ENCODE results near the gene DAAM1. TPM values are rescaled to one million over a fixed set of nuclear protein-coding genes. Genes with fewer than 3 reads are reported as not detected.

DAAM1 gene
- total RNA-seq, 4 donors from 2014 or later = 25.3 to 47.2 (median 37.8) TPM

DNA sequence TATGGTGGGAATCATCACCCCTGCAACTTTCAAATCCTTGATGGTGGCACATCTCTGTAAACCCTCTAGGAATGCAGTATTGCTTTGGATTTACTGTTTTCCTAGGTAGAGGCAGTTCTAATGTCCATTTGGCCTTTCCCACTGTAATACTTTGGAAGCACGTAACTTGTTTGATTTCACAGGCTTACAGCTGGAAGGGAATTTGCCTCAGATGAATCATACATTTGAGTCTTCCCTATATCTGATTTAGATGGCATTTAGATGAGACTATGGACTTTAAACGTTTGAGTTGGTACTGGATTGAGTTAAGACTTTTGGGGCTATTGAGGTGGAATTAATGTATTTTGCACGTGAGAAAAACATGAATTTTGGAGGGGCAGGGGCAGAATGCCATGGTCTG, 35.9 kb downstream of the DAAM1 start:
- Histone ChIP-seq H3K27me3 (no peaks in the 10 kb centered on the region), H3K9me3 (no peaks in the 10 kb centered on the region), H3K4me3 (replicated peaks in 1 of 3) (no peak overlapping the region), H3K27ac (no peak overlapping the region), H3K36me3 (no peaks in the 10 kb centered on the region), H3K4me1 (peaks cover 0 to 6% of the 10 kb centered on the region in 2 donors)
- no peak for DNase-seq
- WGBS, 2 donors = 96% methylated on average over 3 of the region's 3 CpGs
- intact Hi-C loops (cut with DNase I) = no loop called here
- no peak for TF ChIP-seq POLR2A (IDR thresholded peaks at IDR 0.05)
- TF ChIP-seq, protein P1, sequence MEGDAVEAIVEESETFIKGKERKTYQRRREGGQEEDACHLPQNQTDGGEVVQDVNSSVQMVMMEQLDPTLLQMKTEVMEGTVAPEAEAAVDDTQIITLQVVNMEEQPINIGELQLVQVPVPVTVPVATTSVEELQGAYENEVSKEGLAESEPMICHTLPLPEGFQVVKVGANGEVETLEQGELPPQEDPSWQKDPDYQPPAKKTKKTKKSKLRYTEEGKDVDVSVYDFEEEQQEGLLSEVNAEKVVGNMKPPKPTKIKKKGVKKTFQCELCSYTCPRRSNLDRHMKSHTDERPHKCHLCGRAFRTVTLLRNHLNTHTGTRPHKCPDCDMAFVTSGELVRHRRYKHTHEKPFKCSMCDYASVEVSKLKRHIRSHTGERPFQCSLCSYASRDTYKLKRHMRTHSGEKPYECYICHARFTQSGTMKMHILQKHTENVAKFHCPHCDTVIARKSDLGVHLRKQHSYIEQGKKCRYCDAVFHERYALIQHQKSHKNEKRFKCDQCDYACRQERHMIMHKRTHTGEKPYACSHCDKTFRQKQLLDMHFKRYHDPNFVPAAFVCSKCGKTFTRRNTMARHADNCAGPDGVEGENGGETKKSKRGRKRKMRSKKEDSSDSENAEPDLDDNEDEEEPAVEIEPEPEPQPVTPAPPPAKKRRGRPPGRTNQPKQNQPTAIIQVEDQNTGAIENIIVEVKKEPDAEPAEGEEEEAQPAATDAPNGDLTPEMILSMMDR (IDR thresholded peaks at IDR 0.05) = no peak

DNA sequence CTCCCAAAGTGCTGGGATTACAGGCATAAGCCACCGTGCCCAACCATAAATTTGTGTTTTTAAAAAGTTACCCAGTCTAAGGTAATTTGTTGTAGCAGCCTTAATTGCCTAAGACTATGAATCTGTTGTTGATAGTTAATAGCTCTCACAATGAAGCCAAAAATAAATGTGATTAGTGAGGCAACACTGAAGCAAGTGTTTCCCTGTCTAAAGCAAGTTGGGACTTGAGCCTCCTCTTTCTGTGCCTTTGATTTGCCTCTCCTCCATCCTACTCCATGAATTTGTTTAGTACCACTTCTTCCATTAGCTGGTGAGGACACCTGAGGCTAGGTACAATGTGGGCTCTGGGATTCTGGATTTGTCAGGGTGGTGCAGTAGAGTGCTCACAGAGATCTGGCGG, 36.8 kb downstream of the DAAM1 start:
- Histone ChIP-seq H3K27ac (no peak overlapping the region), H3K36me3 (no peaks in the 10 kb centered on the region), H3K4me1 (peaks cover 0 to 6% of the 10 kb centered on the region in 2 donors), H3K4me3 (replicated peaks in 1 of 3) (no peak overlapping the region), H3K27me3 (no peaks in the 10 kb centered on the region), H3K9me3 (no peaks in the 10 kb centered on the region)
- 96 to 97% methylated on average over 2 of the region's 2 CpGs for WGBS, 2 donors
- TF ChIP-seq POLR2A (IDR thresholded peaks at IDR 0.05) = no peak
- TF ChIP-seq, protein P1 (IDR thresholded peaks at IDR 0.05) = no peak
- intact Hi-C loops (cut with DNase I) = no loop called here
- DNase-seq = no peak

DNA sequence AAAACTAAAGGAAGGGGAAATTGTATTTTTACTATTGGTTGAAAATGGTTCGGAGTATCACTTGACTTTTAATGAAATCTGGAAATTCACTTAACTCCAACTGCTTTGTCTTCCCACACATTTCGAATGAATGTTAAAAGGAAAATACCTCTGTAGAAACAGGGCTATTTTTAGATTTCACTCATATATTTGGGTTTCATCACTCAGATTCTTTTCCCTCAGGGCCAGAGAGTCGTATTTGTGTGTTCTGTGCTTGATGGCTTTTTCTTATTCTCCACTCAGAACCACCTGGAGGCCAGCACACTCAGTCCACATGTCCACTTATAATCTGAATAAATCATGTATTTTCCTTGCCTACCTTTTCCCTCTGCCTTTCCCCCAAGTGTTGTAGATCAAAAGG, 40.0 kb downstream of the DAAM1 start:
- H3K9me3 ChIP-seq = no peaks in the 10 kb centered on the region
- H3K4me3 ChIP-seq (replicated peaks in 1 of 3) = no peak overlapping the region
- no peak for DNase-seq
- H3K27ac ChIP-seq = no peak overlapping the region
- 66 to 86% methylated on average over 3 of the region's 3 CpGs for WGBS, 2 donors
- no peaks in the 10 kb centered on the region for H3K27me3 ChIP-seq
- no peaks in the 10 kb centered on the region for H3K4me1 ChIP-seq
- H3K36me3 ChIP-seq = no peaks in the 10 kb centered on the region
- intact Hi-C loops (cut with DNase I) = no loop called here
- no peak for TF ChIP-seq POLR2A (IDR thresholded peaks at IDR 0.05)
- TF ChIP-seq, protein P1 (IDR thresholded peaks at IDR 0.05) = no peak

DNA sequence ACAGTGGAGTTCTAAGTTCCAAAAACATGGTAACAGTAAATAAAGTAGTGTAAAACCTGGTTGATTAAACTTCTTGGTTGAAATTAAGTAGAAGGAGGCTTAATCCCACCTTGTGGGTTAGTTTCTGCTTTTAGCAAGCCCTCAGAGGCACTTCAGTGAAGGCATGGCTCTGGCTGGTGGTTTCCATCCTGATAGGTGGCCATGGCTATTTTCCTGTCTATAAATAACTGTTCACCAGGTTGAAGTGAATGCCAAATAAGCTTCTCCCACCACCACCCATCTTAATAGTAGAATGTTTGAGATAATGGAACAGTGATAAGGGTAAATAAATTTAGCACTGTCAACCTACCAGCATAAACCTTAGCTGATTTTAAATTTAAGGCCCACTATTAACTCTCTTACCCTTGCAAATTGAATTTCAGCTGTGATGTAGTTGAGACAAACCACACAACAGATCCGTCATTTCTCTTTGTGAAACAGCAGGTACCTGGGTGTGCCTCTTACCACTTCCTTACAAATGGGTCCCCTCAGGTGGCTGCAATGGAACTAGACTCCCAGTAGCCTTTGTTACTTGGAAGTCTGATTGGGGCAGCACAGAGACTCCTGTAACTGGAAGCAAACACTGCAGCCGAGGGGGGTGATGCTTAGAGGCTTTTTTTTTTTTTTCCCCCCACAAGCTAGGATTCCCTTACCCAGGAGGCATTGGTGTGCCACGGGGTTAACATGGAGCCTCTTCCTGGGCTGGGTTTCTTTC, 41.4 kb downstream of the DAAM1 start:
- no peaks in the 10 kb centered on the region for H3K9me3 ChIP-seq
- H3K36me3 ChIP-seq = no peaks in the 10 kb centered on the region
- TF ChIP-seq, protein P1 (IDR thresholded peaks at IDR 0.05) = no peak
- no peak for TF ChIP-seq POLR2A (IDR thresholded peaks at IDR 0.05)
- intact Hi-C loops (cut with DNase I) = no loop called here
- no peaks in the 10 kb centered on the region for H3K27me3 ChIP-seq
- 88 to 91% methylated on average over 3 of the region's 3 CpGs for WGBS, 2 donors
- no peak for DNase-seq
- no peak overlapping the region for H3K4me3 ChIP-seq (replicated peaks in 1 of 3)
- no peak overlapping the region for H3K27ac ChIP-seq
- no peaks in the 10 kb centered on the region for H3K4me1 ChIP-seq

DNA sequence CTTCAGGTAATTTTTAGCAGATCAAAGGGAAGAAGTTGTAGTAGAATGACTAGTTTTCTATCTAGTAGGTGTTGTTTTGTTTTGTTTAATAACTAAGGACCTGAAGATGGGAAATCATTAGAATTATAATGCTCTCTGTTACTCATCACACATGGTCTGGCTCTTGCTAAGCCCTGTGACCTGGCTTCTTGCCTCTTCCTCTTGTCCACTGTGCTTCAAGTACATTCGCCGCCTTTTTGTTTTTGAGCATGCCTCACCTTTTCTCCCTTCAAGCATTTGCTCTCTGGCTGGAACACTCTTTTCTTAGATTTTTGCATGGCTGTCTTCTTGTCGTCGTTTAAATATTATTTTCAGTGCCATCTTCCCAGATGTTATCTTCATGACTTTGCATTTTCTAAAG, 47.7 kb downstream of the DAAM1 start:
- peaks cover 8 to 12% of the 10 kb centered on the region in 2 donors for H3K4me1 ChIP-seq
- no peak overlapping the region for H3K4me3 ChIP-seq (replicated peaks in 1 of 3)
- WGBS, 2 donors = 45 to 53% methylated on average over 4 of the region's 4 CpGs
- no peaks in the 10 kb centered on the region for H3K27me3 ChIP-seq
- no peaks in the 10 kb centered on the region for H3K9me3 ChIP-seq
- no peaks in the 10 kb centered on the region for H3K36me3 ChIP-seq
- intact Hi-C loops (cut with DNase I) = no loop called here
- TF ChIP-seq, protein P1 (IDR thresholded peaks at IDR 0.05) = no peak
- TF ChIP-seq POLR2A (IDR thresholded peaks at IDR 0.05) = no peak
- H3K27ac ChIP-seq = peak overlapping the region in 1 of 3 donors; percentile 61
- DNase-seq = peak; percentile 66 to 67

All from thyroid gland (tissue), 4 donors.